Ishikawa (cell line): ENCODE results near the gene ITPR1.

Experiments used
- CEBPB ChIP-seq: IDR thresholded peaks from 2 replicates; pipeline ENCODE4 v1.6.1; 2012
- CREB1 ChIP-seq: IDR thresholded peaks from 2 replicates; pipeline ENCODE4 v1.6.1; 2012; ENCODE audit warnings: low read depth
- EGR1 ChIP-seq: IDR thresholded peaks from 2 replicates; pipeline ENCODE4 v1.6.1; 2012
- EP300 ChIP-seq: IDR thresholded peaks from 2 replicates; pipeline ENCODE4 v1.6.1; 2012; ENCODE audit warnings: borderline replicate concordance
- FOXM1 ChIP-seq: IDR thresholded peaks from 2 replicates; pipeline ENCODE4 v1.6.1; 2012; ENCODE audit warnings: low read depth, borderline replicate concordance
- NFIC ChIP-seq: IDR thresholded peaks from 2 replicates; pipeline ENCODE4 v1.6.1; 2012
- RAD21 ChIP-seq: IDR thresholded peaks from 2 replicates; pipeline ENCODE4 v1.6.1; 2012; ENCODE audit warnings: low read depth
- REST ChIP-seq: IDR thresholded peaks from 2 replicates; pipeline ENCODE4 v1.6.1; 2012; ENCODE audit warnings: low read depth, mild to moderate bottlenecking
- TAF1 ChIP-seq: IDR thresholded peaks from 2 replicates; pipeline ENCODE4 v1.6.1; 2012; ENCODE audit warnings: low read depth, mild to moderate bottlenecking
- TCF12 ChIP-seq: IDR thresholded peaks from 2 replicates; pipeline ENCODE4 v1.6.1; 2012; ENCODE audit warnings: low read depth
- TEAD4 ChIP-seq: IDR thresholded peaks from 2 replicates; pipeline ENCODE4 v1.6.1; 2012
- USF1 ChIP-seq: IDR thresholded peaks from 2 replicates; pipeline ENCODE4 v1.6.1; 2012
- YY1 ChIP-seq: IDR thresholded peaks from 2 replicates; pipeline ENCODE4 v1.6.1; 2012; ENCODE audit warnings: low read depth
- ZBTB7A ChIP-seq: IDR thresholded peaks from 2 replicates; pipeline ENCODE4 v1.6.1; 2012; ENCODE audit warnings: low read depth
- TF ChIP-seq, protein P1 (sequence below): IDR thresholded peaks from 2 replicates; pipeline ENCODE4 v1.6.1; 2012

The ITPR1 gene

DNA sequence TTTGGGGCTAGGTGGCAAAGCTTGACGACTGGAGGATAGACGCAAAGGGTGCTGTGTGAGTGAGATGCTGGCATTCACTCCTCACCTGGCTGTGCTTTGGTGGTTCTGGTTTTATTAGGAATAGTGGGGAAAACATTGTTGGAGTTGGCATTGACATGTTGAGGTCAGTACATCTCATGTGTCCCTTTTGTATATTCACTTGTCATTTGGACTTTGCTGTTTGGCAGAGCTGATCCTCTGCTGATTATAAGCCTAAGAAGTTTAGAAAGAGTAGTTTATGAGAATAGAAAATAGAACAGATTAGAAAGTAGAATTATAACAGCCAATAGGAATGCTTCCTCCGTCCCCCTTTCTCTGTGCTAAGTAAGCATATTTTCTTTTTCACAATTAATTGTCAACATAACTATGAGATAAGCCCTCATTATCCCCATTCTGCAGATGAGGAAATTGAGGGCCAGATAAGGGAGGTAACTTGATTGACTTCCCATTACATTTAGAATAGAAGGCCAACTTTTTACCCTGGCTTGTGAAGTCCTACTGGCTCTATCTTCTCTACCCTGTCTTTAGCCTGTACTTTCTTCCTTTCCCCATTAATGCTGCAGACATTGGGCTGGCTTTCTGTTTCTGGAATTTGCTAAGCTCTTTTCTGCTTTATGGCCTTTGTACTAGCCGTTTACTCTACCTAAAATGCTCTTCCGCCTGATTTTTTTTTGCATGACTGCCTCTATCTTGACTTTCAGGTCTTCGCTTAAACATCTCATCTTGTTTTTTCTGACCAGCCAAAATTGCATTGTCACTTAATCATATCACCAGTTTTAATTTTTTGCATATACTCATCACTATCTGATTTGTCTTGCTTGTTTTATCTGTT is 12.8 kb downstream of the ITPR1 start:
- TF ChIP-seq TAF1: no peak
- no peak for TF ChIP-seq EGR1
- no peak for TF ChIP-seq REST

GRCh38 chr3:4506559-4507023 is 13.4 kb downstream of the ITPR1 start:
- no peak for TF ChIP-seq REST
- no peak for TF ChIP-seq EGR1
- TF ChIP-seq FOXM1: no peak
- TF ChIP-seq CEBPB: no peak
- TF ChIP-seq TAF1: no peak
- TF ChIP-seq YY1: no peak
- no peak for TF ChIP-seq EP300
- no peak for TF ChIP-seq TEAD4
- TF ChIP-seq RAD21: no peak
- TF ChIP-seq ZBTB7A: no peak
- TF ChIP-seq, protein P1, sequence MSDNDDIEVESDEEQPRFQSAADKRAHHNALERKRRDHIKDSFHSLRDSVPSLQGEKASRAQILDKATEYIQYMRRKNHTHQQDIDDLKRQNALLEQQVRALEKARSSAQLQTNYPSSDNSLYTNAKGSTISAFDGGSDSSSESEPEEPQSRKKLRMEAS: no peak
- no peak for TF ChIP-seq TCF12
- TF ChIP-seq CREB1: no peak
- no peak for TF ChIP-seq USF1
- no peak for TF ChIP-seq NFIC

DNA sequence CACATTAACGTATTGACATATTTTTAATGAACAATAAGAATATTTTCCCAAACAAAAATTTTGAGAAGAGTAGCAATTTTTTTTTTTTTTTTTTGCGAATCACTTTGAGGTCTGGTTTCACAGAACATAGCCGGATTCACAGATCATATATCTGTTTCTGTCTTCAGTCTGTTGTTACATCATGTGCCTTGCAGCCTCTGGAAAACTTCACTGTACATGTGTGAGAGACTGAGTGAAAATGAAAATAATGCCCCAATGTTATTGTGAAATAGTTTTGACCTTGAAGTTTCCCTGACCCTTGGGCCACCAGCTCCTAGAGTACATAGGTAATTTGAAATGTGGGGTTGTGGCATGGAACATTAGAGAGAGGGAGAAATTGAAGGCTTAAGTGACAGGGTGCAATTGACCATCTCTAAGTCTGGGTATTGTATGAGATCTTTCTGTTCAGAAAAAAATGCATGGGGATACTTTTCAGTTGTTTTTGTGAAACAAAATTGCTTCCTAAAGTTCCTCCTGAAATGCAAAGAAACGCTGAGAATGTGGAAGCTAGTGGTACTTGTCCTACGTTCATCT is 14.0 kb downstream of the ITPR1 start:
- TF ChIP-seq REST: no peak
- TF ChIP-seq RAD21: no peak
- no peak for TF ChIP-seq USF1
- TF ChIP-seq TAF1: no peak
- no peak for TF ChIP-seq NFIC
- no peak for TF ChIP-seq FOXM1
- no peak for TF ChIP-seq EGR1
- no peak for TF ChIP-seq TCF12
- TF ChIP-seq YY1: no peak
- TF ChIP-seq TEAD4: no peak
- no peak for TF ChIP-seq CREB1
- TF ChIP-seq CEBPB: no peak

DNA sequence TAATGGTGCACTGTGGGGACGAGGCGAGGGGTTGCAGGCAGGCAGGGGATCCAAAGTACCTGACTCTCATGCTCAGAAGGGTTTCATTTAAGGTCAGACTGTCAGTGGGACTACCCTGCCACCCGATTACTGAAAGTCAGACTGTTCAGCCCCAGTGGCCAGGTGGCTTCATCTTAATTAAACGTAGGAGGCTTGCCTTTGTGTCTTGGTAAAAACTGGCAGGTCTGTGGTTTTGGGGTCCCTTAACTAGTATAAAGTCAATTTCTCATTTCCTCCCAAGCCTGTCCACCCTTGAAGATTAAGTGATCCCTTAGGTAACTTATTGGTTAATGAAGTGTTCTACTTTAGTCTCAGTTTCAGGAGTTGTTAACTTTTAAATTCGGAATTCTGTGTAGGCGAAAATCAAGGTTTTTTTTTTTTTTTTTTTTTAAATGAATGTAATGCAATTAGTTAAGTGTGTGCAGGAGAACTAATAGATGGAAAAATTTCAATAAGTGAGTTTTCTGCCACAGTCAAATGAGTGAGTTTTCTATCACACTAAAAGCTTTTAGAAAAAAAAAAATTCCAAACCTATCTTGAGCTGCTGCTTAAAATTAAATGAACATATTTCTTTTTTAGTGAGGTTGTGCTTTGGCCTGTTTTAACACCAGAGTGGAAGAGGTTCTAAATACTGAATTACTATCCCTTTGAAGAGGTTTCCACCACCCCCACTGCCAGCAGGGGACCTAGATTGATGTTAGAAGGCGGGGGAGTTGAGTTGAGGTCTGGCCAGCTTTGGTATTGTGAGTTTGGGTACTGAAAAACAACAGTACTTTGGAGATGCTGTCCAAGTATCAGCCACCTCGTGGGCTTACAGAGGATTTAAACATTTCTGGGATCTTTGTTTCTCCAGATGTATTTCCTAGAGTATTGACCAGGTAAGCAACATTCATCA is 15.2 kb downstream of the ITPR1 start:
- TF ChIP-seq EP300 (no peak), TCF12 (no peak), EGR1 (no peak), RAD21 (no peak), ZBTB7A (no peak), CEBPB (no peak), USF1 (no peak), CREB1 (no peak), TEAD4 (no peak), YY1 (no peak), REST (no peak), TAF1 (no peak), FOXM1 (no peak), NFIC (no peak)
- TF ChIP-seq, protein P1: no peak
